RWPE1 (cell line): Measurements from ENCODE around the gene JUN.

Experiments used
- CTCF ChIA-PET: fragments of 350-600 bp; sonication (Branson Sonifier 250); formaldehyde crosslinking; extraction: SDS; loops from one replicate; lab custom pipeline; 2021; lab: Yijun Ruan, JAX
- POLR2A ChIA-PET: fragments of 400-600 bp; formaldehyde crosslinking; extraction: SDS; loops from one replicate; lab custom pipeline; 2020; ENCODE audit warnings: antibody characterized with exemption; ENCODE audit not compliant: low non-redundant PET; lab: Yijun Ruan, JAX
- DNase-seq: peaks from one replicate; pipeline ENCODE4 v3.0.0; 2012; ENCODE audit warnings: low spot score
- H3K27ac ChIP-seq: fragments of 450-650 bp; 2 replicates; pipeline ENCODE4 v1.5.1; 2017
- CTCF ChIP-seq: fragments of 450-650 bp; conservative IDR thresholded peaks from 2 replicates; pipeline ENCODE4 v1.5.1; 2017; ENCODE audit warnings: low read depth, mild to moderate bottlenecking

Gene JUN

GRCh38 chr1:58735586-58735985, 48.3 kb downstream of the JUN start:
- DNase-seq = no peak
- ChIA-PET POLR2A (no interaction called here), CTCF (no interaction called here)
- no peak for TF ChIP-seq CTCF
- no peak overlapping the region for H3K27ac ChIP-seq

GRCh38 chr1:58734630-58735029, 49.2 kb downstream of the JUN start:
- H3K27ac ChIP-seq = no peak overlapping the region
- no peak for DNase-seq
- ChIA-PET CTCF (no interaction called here), POLR2A (no interaction called here)
- TF ChIP-seq CTCF = no peak

- no peak for TF ChIP-seq CTCF
- DNase-seq = no peak
- ChIA-PET CTCF (interaction anchor here (0.5 to 1.1 kb wide), 2 partner anchors 10 to 56 kb away, joined by 4 read pairs; no protein-coding TSS in a partner anchor), POLR2A (no interaction called here)
- no peak overlapping the region for H3K27ac ChIP-seq
These were observed 51.6 kb downstream of the JUN start for GRCh38 chr1:58732087-58732775.
